Endothelial cell of umbilical vein (primary cell): Measurements from ENCODE around the gene OR52L1. TPM values are rescaled to one million over a fixed set of nuclear protein-coding genes. Genes with fewer than 3 reads are reported as not detected.

Source experiments
- BruUV-seq: library from RNA; stranded (reverse); fragments of 400-500 nt; replicated peaks from 2 replicates; lab custom pipeline; 2021; lab: Mats Ljungman, UMichigan
- CTCF ChIA-PET: fragments of 300-600, 350-600 bp; sonication (Branson Sonifier 250); formaldehyde crosslinking; loops from one replicate; lab custom pipeline; 2021; ENCODE audit warnings: antibody characterized with exemption, inconsistent platforms; lab: Charles Lee
- POLR2A ChIA-PET: fragments of 300-600, 350-600 bp; sonication (Branson Sonifier 250); formaldehyde crosslinking; loops from one replicate; lab custom pipeline; 2021; ENCODE audit warnings: antibody characterized with exemption, inconsistent platforms; lab: Charles Lee
- DNase-seq: peaks from one replicate; pipeline ENCODE4 v3.0.0-alpha.2; 2011; ENCODE audit warnings: low read depth, low spot score
- FAIRE-seq: peaks from 2 replicates; lab custom pipeline; 2011; peaks lifted over from hg19 to GRCh38; lab: Jason Lieb, UNC
- H2AFZ ChIP-seq: 2 replicates; pipeline ENCODE4 v1.6.0; 2012; ENCODE audit warnings: low read depth, low read length, control low read depth, inconsistent platforms
- H3K27ac ChIP-seq: 2 replicates; pipeline ENCODE4 v1.5.1; 2011; ENCODE audit warnings: low read depth, mild to moderate bottlenecking, control low read depth, low read length, moderate library complexity; ENCODE audit not compliant: insufficient read depth
- H3K27me3 ChIP-seq, 2 experiments: 2 replicates each; pipeline versions ENCODE4 v1.6.0 to v1.6.1; 2011; ENCODE audit warnings: low read length in 2 of 2, mixed read lengths in 1 of 2; ENCODE audit not compliant: control insufficient read depth in 2 of 2, insufficient read depth in 2 of 2
- H3K36me3 ChIP-seq, 2 experiments: 2 replicates in 1 of 2; 3 replicates in 1 of 2; pipeline ENCODE4 v1.5.1; 2011; ENCODE audit warnings: low read length in 2 of 2, mild to moderate bottlenecking in 1 of 2, moderate library complexity in 1 of 2; ENCODE audit not compliant: control insufficient read depth in 2 of 2, insufficient read depth in 2 of 2; ENCODE audit errors: extremely low read depth in 1 of 2
- H3K4me1 ChIP-seq: 3 replicates; pipeline ENCODE4 v1.5.1; 2011; ENCODE audit warnings: mild to moderate bottlenecking, low read length; ENCODE audit not compliant: control insufficient read depth, insufficient read depth; ENCODE audit errors: extremely low read depth
- H3K4me2 ChIP-seq: 2 replicates; pipeline ENCODE4 v1.6.1; 2011; ENCODE audit warnings: low read length, control low read depth, mixed read lengths; ENCODE audit not compliant: insufficient read depth
- H3K4me3 ChIP-seq, 3 experiments: fragments of 200-600 bp in 1 of 3; sonication (generic), shearing (Covaris generic) in 1 of 3; replicated peaks in 1 of 3; 2 replicates each; pipeline ENCODE4 v1.5.1; 2011 to 2016; ENCODE audit warnings: control low read depth in 3 of 3, low read length in 3 of 3, mild to moderate bottlenecking in 2 of 3, inconsistent platforms in 1 of 3, low read depth in 1 of 3, moderate library complexity in 1 of 3; ENCODE audit not compliant: insufficient read depth in 1 of 3
- H3K79me2 ChIP-seq: 2 replicates; pipeline ENCODE4 v1.6.0; 2012; ENCODE audit warnings: low read length, inconsistent platforms; ENCODE audit not compliant: control insufficient read depth, insufficient read depth
- H3K9ac ChIP-seq: replicated peaks from 2 replicates; pipeline ENCODE3; 2011; ENCODE audit warnings: low read length, control low read depth; ENCODE audit not compliant: insufficient read depth; ENCODE audit errors: extremely low read depth
- H3K9me1 ChIP-seq: replicated peaks from 3 replicates; pipeline ENCODE4 v1.6.0; 2011; ENCODE audit warnings: mild to moderate bottlenecking, low read length; ENCODE audit not compliant: control insufficient read depth, insufficient read depth; ENCODE audit errors: extremely low read depth
- H3K9me3 ChIP-seq: replicated peaks from 2 replicates; pipeline ENCODE4 v1.5.1; 2012; ENCODE audit warnings: low read length, inconsistent platforms; ENCODE audit not compliant: control insufficient read depth, insufficient read depth
- H4K20me1 ChIP-seq: replicated peaks from 2 replicates; pipeline ENCODE3; 2011; ENCODE audit warnings: mild to moderate bottlenecking, low read length; ENCODE audit not compliant: control insufficient read depth, insufficient read depth; ENCODE audit errors: extremely low read depth
- EZH2 ChIP-seq: IDR thresholded peaks from 2 replicates; pipeline ENCODE4 v1.6.1; 2012; ENCODE audit warnings: borderline replicate concordance, low read depth, mild to moderate bottlenecking, moderate library complexity, low read length, inconsistent platforms; ENCODE audit not compliant: severe bottlenecking
- FOS ChIP-seq: IDR thresholded peaks from 2 replicates; pipeline ENCODE4 v1.6.1; 2011; ENCODE audit warnings: mild to moderate bottlenecking, low read length, moderate library complexity, borderline replicate concordance; ENCODE audit not compliant: insufficient read depth
- GATA2 ChIP-seq: IDR thresholded peaks from 2 replicates; pipeline ENCODE4 v1.7.0; 2011; ENCODE audit warnings: low read depth, mild to moderate bottlenecking, moderate library complexity, mixed read lengths, low read length; ENCODE audit not compliant: insufficient read length, insufficient read depth
- JUN ChIP-seq: IDR thresholded peaks from 2 replicates; pipeline ENCODE4 v1.6.1; 2011; ENCODE audit warnings: borderline replicate concordance, low read depth; ENCODE audit not compliant: insufficient read length, insufficient read depth
- MYC ChIP-seq: IDR thresholded peaks from one replicate; pipeline ENCODE4 v1.6.1; 2011; ENCODE audit warnings: mild to moderate bottlenecking, low read depth, low read length
- POLR2A ChIP-seq: IDR thresholded peaks from 2 replicates; pipeline ENCODE4 v1.6.1; 2012; ENCODE audit warnings: low read depth, mild to moderate bottlenecking, control low read depth, low read length
- POLR2AphosphoS5 ChIP-seq: IDR thresholded peaks from 2 replicates; pipeline ENCODE4 v1.6.1; 2012; ENCODE audit warnings: low read depth, mild to moderate bottlenecking, control low read depth, low read length, moderate library complexity; ENCODE audit not compliant: insufficient read depth
- dilution Hi-C: fragments of 300-500 bp; cut with MboI; formaldehyde crosslinking; loops from one replicate; pipeline ENCODE4 v1.15.0; 2019; ENCODE audit warnings: low sequenced_read_pairs; ENCODE audit not compliant: extremely low pct_ligation_motif_present
- intact Hi-C: fragments of 100-400 bp; cut with micrococcal nuclease; formaldehyde crosslinking; loops from one replicate; pipeline ENCODE4 v1.10.0; 2022
- polyA plus RNA-seq, 4 experiments: library from polyadenylated mRNA; depleted of rRNA in 3 of 4; stranded (reverse) in 3 of 4; unstranded in 1 of 4; fragments of >200 nt; gene quantifications; 2 replicates each; pipeline versions ENCODE4 v1.2.1 to v1.2.3, GENCODE V29; 2011 to 2012; ENCODE audit warnings: missing spikeins in 1 of 4
- total RNA-seq: library from RNA; stranded (reverse); gene quantifications from 2 replicates; pipeline ENCODE4 v1.2.3, GENCODE V29; 2021
- TF ChIP-seq, protein P1 (sequence below), 2 donors: IDR thresholded peaks; 1 replicate in 1 of 2; 2 replicates in 1 of 2; pipeline ENCODE4 v1.5.1; 2011; ENCODE audit warnings: low read length in 2 of 2, mild to moderate bottlenecking in 2 of 2, moderate library complexity in 2 of 2, control low read depth in 1 of 2, inconsistent platforms in 1 of 2, low read depth in 1 of 2; ENCODE audit not compliant: insufficient read depth in 1 of 2; ENCODE audit errors: extremely low read depth in 1 of 2
- TF ChIP-seq, protein P2 (sequence below): IDR thresholded peaks from 2 replicates; pipeline ENCODE4 v1.6.1; 2011; ENCODE audit not compliant: insufficient read depth, insufficient read length

The OR52L1 gene
- total and polyA plus RNA-seq, 2 donors (not counting 3 experiments of a cell fraction or from before 2014, with no cell fraction given) = 0.07 TPM; not detected in 1

DNA sequence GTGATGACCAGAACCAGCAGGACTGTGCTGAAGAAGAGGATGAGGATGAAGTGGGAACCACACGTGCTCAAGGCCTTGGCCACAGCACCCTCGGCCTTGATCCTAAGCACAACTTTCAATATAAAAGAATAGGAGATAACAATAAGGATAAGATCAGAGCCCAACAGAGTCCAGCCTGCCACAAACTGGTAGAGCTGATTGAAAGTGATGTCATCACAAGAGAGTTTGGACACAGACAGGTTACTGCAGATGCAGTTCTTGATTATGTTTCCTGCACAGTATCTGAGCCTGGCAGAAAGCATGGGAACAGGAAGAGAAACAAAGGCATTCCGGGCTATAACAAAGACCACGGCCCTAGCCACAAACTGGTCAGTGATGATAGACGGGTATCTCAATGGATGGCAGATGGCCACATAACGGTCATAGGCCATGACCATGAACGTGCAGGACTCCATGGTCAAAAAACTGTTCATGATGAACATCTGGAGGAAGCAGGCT lies 15.5 kb upstream of the OR52L1 start:
- dilution Hi-C loops = no loop called here
- FAIRE-seq (no peak), DNase-seq (no peak)
- Histone ChIP-seq H3K9me1 (no peaks in the 10 kb centered on the region), H3K27ac (no peak overlapping the region), H3K4me1 (no peaks in the 10 kb centered on the region), H3K79me2 (no peaks in the 10 kb centered on the region), H3K9me3 (no peaks in the 10 kb centered on the region), H3K36me3 (no peaks in the 10 kb centered on the region), H2AFZ (no peak overlapping the region), H3K9ac (no peak overlapping the region), H3K4me2 (no peak overlapping the region), H4K20me1 (no peaks in the 10 kb centered on the region), H3K27me3 (no peaks in the 10 kb centered on the region), H3K4me3 (no peak overlapping the region)
- ChIA-PET POLR2A (no interaction called here), CTCF (no interaction called here)
- BruUV-seq = no TSS peak
- intact Hi-C loops = no loop called here
- no peak for TF ChIP-seq GATA2
- no peak for TF ChIP-seq POLR2A
- TF ChIP-seq POLR2AphosphoS5 = no peak
- TF ChIP-seq, protein P1, sequence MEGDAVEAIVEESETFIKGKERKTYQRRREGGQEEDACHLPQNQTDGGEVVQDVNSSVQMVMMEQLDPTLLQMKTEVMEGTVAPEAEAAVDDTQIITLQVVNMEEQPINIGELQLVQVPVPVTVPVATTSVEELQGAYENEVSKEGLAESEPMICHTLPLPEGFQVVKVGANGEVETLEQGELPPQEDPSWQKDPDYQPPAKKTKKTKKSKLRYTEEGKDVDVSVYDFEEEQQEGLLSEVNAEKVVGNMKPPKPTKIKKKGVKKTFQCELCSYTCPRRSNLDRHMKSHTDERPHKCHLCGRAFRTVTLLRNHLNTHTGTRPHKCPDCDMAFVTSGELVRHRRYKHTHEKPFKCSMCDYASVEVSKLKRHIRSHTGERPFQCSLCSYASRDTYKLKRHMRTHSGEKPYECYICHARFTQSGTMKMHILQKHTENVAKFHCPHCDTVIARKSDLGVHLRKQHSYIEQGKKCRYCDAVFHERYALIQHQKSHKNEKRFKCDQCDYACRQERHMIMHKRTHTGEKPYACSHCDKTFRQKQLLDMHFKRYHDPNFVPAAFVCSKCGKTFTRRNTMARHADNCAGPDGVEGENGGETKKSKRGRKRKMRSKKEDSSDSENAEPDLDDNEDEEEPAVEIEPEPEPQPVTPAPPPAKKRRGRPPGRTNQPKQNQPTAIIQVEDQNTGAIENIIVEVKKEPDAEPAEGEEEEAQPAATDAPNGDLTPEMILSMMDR (IDR thresholded peaks at IDR 0.05; ENCODE audit: extremely low read depth in 1 of 2, insufficient read depth in 1 of 2, low read depth in 1 of 2, low read length in 2 of 2) = no peak
- TF ChIP-seq EZH2 = no peak
- TF ChIP-seq MYC = no peak
- TF ChIP-seq JUN = no peak
- TF ChIP-seq, protein P2, sequence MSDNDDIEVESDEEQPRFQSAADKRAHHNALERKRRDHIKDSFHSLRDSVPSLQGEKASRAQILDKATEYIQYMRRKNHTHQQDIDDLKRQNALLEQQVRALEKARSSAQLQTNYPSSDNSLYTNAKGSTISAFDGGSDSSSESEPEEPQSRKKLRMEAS = no peak
- TF ChIP-seq FOS = no peak
